Inferior parietal cortex (tissue), 1 donor: Measurements from ENCODE around the gene APOB.
"Not testable (repeated sequence)": the region's sequence is repeated elsewhere in the genome, so short reads cannot be mapped to it uniquely, and the experiment has no call there.

Experiments used
- DNase-seq: peaks from one replicate; pipeline ENCODE4 v3.0.0-alpha.2; 2016; ENCODE audit errors: extremely low spot score

Gene APOB

DNA sequence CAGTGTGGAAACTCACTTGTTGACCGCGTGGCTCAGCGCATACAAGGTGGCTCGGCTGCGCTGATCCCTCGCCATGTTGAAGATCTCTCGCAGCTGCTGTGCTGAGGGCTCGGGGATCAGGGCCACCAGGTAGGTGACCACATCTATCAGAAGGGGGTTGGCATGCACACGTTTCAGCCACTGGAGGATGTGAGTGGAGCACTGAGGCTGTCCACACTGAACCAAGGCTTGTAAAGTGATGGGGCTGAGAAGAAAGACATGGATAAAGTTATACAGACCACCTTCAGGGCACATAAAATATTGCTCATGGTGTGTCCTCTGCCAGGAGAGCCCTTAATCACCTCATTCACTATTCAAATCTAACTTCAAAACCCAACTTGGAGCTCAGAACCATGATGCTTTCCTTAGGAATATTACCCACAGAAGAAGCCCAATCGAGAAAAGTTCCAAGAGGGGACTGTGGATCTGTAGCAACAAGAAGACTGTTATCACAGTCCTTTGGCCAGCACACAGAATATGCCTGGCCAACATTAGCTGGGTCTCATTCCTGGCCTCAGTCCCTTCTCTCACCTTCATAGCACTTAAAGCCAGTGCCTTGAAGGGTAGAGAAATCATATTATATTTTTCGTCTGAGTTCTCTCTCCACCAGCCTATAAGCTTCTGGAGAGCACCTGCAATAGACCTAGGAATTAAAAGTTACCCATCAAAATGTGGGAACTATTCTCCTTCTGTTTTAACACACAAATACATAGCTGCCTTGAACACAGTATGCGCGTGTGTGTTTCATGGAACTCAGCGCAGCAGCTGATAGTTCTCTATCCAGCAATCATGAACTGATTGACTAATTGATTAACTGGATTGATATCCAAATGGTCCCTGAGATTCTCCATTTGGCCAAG, 11.3 kb downstream of the APOB start:
- DNase-seq: no peak

DNA sequence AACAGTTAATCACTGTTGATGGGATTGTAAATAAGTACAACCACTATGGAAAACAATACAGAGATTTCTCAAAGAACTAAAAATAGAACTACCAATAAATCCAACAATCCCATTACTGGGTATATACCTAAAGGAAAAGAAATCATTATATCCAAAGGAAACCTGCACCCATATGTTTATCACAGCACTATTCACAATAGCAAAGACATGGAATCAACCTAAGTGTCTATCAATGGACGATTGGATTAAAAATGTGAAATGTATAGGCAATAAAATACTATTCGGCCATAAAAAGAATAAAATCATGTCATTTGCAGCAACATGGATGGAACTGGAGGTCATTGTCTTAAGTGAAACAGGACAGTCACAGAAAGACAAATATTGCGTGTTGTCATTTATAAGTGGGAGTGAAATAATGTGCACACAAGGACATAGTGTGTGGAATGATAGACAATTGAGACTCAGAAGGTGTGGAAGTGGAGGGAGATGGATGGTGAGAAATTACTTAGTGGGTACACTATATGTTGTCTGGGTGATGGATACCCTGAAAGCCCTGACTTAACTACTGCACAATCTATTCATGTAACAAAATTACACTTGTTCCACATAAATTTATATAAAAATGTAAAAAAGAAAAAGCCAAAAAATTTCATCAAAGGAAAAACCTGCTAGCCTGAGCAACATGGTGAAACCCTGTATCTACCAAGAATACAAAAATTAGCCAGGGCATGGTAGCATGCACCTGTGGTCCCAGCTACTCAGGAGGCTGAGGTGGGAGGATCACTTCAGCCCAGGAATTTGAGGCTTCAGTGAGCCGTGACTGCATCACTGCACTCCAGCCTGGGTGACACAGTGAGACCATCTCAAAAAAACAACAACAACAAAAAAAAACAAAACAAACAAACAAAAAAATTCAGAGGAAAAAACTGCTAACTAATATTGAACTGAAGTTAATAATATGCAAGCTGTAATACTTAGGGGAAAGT, 12.6 kb downstream of the APOB start:
- DNase-seq: no peak

DNA sequence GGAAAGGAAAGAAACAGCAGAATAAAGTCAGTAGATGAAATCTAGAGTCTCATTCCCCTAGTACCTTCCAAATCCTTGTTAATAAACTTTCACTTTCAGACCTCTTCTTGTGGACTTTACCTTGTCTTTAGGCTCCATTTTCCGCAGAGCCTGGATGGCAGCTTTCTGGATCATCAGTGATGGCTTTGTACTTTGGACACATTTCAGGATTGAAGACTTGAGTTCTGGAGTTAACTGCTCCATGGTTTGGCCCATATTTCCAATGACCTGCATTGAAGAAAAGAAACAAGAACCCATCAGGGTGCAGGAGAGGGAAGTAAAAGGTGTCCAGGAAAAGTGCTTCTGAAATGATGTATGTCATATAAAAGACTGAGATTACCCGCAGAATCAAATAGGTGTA, 14.4 kb downstream of the APOB start:
- no peak for DNase-seq

DNA sequence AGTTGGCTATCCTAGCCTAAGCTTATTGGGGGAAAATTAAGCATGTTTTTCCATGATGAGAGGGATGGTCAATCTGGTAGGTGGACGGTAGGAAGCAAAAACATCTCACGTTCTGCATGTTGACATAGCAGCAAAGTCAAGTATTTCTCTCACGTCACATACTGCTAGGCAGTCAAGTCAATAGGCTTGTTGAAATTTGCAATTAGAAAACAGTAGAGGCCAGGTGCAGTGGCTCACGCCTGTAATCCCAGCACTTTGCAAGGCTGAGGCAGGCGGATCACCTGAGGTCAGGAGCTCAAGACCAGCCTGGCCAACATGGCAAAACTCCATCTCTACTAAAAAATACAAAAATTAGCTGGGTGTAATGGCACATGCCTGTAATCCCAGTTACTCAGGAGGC, 14.9 kb downstream of the APOB start:
- DNase-seq: not testable (repeated sequence)

DNA sequence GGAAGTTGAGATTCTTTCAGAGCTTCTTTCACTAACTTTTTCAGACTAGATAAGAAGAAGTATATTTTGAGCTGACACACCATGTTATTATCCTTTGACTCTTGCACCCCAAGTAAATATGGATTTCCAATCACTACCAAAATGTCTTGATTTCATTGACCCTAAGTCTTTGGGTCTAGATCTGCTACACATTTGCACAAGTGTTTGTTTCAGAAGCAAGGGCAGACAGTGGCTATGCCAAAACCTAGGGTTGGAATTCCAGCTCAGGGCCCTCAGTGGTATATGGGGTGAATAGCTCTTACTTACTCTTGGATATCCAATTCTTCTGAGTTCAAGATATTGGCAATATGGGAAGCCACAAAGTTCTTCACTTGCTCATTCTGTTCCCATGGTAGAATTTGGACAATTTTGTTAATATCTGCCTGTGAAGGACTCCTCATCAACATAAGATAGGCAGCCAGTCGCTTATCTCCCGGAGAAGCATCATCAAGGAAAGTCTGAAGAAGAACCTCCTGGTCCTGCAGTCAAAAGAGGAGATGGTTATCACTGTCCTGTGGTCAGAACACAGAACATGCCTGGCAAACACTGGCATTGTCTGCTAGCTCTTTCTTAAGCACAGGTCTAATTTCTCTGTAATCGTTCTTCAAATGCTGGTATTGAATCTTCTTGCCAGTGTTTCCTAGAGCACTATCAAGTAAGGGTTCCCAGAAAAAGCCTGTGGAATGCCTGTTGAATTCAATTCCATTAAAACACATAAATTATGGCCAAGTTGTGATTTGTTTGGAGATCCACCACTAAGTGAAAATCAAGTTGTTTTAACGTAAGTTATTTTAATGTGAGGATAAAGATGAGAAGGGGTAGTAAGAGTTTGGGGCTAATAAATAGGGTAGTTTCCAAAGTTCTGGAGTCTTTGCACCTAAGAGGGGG, 15.6 kb downstream of the APOB start:
- DNase-seq: no peak

DNA sequence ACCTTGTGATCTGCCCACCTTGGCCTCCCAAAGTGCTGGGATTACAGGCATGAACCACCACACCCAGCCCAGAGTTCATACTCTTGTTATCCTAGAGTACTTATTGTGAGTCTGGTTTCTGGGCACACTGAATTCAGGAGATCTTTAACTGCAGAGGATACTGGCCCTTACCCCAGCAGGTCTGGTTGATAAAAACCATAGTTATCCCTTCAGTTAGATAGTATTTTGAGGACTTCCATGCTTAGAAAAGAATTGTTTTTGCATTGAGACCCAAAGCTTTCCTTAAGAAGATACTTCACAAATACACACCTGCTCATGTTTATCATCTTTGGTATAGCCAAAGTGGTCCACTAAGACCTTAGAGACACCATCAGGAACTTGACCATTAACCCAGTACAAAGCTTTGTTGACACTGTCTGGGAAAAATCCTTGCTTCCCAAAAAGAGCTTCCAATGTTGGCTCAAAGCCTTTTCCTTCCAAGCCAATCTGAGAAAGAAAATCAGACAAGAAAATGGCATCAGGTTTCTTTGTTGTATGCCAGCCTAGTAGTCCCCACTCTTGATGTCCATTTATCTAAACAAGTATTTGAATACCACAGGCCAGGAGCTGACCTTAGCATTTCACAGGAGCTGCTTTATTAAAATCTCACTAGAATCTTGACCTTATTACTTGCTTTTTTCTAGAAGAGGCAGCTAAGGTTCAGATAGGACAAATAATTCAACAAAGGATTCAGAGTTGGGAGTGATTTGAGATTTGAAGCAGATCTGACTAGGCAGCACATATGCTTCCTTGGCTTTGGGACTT, 17.2 kb downstream of the APOB start:
- DNase-seq: no peak

DNA sequence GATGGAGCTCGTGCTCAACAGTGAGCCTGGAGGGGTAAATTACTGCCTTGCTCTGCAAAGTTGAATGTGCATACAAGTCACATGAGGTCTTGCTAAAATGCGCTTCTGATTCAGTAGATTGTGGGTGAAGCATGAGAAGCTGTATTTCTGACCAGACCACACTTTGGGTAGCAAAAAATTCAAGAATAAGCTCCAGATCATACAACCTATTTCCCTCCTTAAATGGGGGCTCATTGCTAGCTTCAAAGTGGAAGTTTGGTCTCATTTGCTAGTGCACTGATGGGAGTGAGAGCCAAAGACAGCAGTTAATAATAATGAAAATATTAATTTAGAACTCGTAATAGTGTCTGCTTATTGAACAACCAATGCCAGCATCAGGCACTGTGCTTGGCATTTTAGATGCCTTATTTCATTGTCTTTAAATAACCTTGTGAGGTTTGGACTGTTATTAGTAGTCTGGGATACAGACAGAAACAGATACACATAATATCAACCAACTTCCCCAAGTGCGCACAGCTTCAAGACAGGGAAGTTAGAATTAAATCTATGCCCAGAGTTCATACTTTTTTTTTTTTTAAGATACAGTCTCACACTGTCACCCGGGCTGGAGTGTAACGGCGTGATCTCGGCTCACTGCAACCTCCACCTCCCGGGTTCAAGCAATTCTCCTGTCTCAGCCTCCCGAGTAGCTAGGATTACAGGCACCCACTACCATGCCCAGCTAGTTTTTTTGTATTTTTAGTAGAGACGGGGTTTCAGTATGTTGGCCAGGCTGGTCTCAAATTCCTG, 18.0 kb downstream of the APOB start:
- no peak for DNase-seq

DNA sequence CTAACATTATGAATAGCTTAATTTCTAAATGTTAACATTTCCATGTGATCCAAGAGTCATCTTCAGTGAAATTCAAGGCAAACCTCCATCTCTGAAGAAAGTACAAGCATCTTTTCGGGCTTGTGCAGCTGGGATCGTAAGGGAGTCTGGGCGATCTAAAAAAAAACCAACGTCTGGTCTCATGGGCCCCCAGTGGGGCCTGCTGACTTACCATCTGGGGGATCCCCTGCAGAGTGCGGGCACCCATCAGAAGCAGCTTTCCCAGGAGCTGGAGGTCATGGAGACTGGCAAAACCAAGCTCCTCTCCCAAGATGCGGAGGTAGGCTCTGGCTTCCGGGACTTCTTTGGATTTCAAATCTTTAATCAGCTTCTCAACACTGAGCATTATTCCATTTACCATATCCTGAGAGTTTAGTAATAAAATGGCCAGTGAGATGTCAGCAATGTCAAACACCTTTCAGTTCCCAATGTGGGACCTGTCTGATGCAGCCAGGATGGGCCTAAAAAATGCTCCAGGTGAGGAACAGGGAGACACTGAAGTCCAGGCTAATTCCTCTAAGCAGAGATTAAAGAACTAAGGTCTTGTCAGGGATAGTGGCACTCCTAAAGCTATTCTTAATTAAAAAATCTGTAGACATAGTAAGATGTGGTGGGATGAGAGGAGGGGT, 19.0 kb downstream of the APOB start:
- no peak for DNase-seq

DNA sequence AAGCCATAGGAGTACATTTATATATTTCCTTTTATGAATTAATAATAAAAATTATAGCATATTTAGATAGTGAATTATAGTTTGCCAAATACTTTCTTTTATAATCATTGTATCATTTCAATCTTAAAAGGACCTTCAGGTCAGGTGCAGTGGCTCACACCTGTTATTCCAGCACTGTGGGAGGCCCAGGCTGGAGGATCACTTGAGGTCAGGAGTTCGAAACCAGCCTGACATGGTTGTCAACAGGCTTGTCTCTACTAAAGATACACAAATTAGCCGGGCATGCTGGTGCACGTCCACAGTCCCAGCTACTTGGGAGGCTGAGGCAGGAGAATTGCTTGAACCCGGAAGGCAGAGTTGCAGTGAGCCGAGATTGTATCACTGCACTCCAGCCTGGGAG, 19.7 kb downstream of the APOB start:
- DNase-seq: no peak

DNA sequence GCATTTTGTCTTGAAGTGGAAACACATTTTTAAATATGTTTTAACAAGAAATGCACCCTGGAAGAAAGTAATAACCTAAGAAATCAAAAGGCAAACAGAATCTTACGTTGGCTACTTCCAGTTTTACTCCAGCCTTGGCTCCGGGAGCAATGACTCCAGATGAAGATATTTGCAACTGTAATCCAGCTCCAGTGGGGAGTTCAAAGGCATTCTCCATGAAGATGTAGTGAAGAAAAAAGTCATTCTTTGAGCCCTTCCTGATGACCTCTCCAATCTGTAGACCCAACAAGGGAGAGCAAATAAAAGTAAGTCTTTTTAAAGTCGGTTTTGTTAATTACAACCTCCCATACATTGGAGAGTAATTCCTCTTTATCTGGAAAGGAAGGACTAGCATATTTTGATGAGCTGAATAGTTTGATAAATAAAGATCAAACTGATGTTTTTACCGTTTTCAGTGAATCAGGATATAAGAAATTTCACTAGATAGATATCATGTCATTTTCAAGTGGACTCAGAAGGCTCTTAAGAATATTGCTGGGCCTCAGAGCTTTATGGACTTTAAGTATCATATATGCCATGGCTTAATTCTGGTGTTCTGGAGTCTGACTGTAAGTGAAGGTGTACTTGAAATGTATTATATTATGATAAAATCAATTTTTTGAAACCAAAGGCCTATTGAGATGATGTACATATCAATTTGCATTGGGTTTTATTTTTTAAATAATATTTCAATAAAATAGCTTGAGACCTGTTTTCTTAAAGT, 20.3 kb downstream of the APOB start:
- no peak for DNase-seq

DNA sequence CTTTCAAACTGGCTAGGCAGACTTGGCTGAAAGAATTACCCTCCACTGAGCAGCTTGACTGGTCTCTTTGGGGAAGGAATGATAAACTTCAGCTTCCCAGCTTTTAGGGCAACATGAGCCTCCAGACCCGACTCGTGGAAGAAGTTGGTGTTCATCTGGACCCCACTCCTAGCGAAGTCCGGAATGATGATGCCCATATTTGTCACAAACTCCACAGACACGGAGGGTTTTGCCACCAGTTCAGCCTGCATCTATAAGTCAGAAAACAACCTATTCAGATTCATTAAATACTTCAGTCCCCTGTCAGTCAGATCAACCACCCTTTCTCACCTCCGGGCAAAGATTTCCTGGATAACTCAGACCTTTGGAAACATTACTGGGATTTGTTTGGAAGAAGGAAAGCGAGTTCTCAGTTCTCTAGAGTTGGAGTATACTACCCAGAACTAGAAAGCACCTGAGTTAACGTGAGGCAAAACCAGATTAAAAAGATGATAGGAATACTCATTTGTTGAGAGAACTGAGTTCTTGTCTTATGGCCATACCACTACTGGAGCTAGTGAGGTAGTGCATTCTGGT, 21.0 kb downstream of the APOB start:
- DNase-seq: no peak

DNA sequence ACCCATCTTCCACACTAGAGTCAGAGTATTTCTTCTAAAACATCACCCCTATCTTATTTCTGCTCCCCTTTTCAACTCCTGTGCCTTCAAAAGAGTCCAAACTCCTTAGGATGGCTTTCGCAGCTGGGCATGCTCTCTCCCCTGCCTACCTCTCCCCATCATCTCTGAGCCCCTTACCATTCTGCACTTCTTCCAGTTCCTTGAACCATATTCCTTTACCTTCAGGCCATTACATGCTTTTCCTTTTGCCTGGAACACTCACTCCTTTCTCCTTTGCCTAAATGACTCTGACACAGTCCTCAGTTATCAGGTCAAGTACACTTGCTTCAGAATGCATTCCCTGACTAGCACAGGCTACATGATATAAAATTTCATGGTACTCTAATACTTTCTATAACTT, 22.4 kb downstream of the APOB start:
- DNase-seq: no peak

DNA sequence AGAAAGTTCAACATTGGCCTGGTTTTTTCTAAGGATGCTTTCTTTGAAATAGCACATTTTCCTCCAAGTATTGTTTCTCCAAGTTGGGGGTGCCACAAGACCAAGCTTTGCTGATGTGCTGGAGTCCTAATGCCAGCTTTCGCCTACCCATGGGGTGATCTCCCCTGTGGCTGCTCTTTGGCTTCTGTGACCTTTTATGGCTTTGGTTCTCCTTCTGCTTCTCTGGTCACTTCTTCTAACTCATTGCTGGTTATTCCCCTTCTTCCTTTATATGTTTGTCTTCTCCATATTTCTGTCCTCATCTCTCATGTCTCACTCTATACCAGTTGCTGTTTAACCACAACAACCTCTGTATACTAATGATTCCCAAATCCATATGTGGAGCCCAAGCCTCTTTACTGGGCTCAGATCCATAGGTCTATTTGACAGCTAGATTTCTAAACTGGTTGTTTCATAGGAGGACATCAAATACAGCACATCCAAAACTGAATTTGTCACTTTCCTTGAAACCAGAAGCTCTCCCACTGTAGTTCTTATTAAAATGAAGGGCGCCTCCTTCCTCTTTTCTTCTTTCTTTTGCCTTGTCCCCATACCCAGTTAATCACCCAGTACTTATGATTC, 23.1 kb downstream of the APOB start:
- no peak for DNase-seq

DNA sequence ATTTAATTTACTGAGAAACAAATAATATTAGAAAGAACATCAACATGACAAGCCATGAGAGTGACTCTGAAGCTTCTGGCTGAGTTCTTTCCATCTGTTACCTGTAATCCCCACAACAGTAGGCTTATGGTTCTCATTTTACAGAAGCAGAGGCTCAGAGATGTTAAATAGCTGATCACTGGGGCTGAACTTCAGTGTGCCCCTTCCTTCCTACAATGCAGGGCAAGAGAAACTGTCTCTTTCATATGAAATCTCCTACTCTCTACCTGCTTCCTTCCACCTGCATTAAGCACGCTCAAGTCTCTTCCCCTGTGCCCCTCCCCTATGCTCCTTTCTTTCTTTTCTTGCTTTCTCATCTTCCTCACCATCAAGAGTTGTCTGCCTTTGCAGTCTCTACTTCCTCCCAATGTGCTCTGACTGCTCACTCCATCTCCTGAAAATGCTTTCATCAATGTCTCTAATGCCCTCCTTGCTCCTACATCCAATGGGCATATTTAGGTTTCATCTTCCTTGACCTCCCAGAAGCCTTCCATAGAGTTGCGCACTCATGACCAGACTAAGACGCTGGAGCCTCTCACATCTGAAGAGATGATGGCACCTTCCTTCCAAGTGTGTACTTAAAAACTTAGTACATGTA, 23.7 kb downstream of the APOB start:
- DNase-seq: no peak

DNA sequence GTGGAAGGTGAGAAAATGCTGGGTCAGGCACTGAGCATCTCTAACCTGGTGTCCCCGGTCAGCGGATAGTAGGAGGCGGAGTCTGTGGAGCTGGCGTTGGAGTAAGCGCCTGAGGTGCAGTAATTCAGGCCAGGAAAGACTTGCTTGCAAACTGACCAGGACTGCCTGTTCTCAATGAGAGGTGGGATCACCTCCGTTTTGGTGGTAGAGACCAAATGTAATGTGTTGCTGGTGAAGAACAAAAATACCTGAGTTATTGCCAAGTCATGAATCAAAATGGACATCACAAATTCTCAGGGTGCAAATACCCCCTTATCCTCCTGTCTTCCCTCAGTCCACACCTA, 24.2 kb downstream of the APOB start:
- no peak for DNase-seq

DNA sequence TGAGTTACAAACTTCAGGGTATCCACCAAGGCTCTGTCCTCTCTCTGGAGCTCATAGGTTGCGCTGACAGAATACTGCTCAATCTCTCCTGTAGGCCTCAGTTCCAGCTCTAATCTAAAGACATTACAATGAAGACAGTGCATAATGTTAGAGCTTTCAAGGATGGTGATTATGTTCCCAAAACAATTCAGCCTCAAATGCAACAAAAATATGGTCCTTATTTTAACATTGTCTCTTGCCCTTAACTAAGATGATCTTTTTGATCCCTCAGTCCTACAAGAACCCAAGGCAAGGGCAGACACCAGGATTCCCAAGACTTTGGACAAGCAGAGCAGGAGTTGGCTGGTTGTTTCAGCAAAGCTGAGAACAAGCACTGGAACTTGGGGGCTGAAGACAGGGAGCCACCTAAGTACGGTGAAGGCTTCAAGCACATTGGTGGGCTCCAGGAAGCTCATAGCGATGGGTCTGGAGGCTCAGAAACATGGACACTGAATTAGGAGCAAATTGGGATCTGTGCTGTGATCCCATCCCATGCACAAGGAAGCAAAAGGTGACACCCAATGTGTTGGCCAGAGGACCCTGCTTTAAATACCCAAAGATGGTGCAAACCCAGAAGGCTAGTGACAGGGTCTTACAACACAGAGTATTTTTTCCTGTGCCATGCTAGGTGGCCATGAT, 24.7 kb downstream of the APOB start:
- DNase-seq: no peak

DNA sequence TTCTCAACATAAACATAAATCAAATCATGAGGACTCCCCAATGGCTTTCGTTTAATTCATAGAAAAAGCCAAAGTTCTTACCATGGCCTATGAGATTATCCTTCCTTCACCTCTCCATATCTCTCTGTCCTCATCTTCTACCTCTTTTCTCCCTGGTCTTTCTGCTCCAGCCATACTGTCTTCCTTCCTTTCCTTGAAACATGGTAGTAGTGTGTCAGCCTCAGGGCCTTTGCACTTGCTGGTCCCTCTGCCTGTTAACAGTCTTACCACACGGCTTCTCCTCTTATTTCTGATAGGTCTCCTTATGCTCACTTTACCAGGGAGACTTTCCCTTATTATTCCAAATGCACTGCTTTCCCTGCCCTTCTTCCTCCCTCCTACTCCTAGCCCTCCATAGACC, 25.6 kb downstream of the APOB start:
- no peak for DNase-seq
